KMS-11 (cell line): ENCODE data around the gene CYB5B.

Experiments
- H2AFZ ChIP-seq: fragments of 200-600 bp; sonication (generic); 2 replicates; pipeline ENCODE4 v1.6.1; 2016; ENCODE audit warnings: antibody characterized with exemption, mixed run types, low read depth
- H3K27ac ChIP-seq: fragments of 200-600 bp; sonication (generic); 2 replicates; pipeline ENCODE4 v1.6.1; 2016; ENCODE audit warnings: mild to moderate bottlenecking, mixed run types
- H3K27me3 ChIP-seq: fragments of 200-600 bp; sonication (generic); 2 replicates; pipeline ENCODE4 v1.6.1; 2017; ENCODE audit warnings: mild to moderate bottlenecking, low read depth, mixed run types, moderate library complexity; ENCODE audit not compliant: insufficient read depth
- H3K36me3 ChIP-seq: fragments of 200-600 bp; sonication (generic); 2 replicates; pipeline ENCODE4 v1.6.1; 2017; ENCODE audit warnings: mild to moderate bottlenecking, mixed run types; ENCODE audit not compliant: insufficient read depth
- H3K4me1 ChIP-seq: fragments of 200-600 bp; sonication (generic); 2 replicates; pipeline ENCODE4 v1.6.1; 2016; ENCODE audit warnings: mild to moderate bottlenecking, low read depth, mixed run types; ENCODE audit not compliant: poor library complexity, severe bottlenecking
- H3K4me2 ChIP-seq: fragments of 200-600 bp; sonication (generic); 2 replicates; pipeline ENCODE4 v1.7.0; 2016; ENCODE audit warnings: mild to moderate bottlenecking, mixed run types
- H3K4me3 ChIP-seq: fragments of 200-600 bp; sonication (generic); IDR thresholded peaks from 2 replicates; pipeline ENCODE4 v1.6.1; 2017; ENCODE audit warnings: low read depth, low read length, mixed read lengths; ENCODE audit not compliant: insufficient read depth
- H3K79me2 ChIP-seq: fragments of 200-600 bp; sonication (generic); 2 replicates; pipeline ENCODE4 v1.6.1; 2016; ENCODE audit warnings: low read depth, mixed run types; ENCODE audit not compliant: insufficient read depth
- H3K9ac ChIP-seq: fragments of 200-600 bp; sonication (generic); 2 replicates; pipeline ENCODE4 v1.6.1; 2016; ENCODE audit warnings: mild to moderate bottlenecking, mixed run types
- H4K20me1 ChIP-seq: fragments of 200-600 bp; sonication (generic); 2 replicates; pipeline ENCODE4 v1.6.1; 2016; ENCODE audit warnings: mild to moderate bottlenecking, mixed run types; ENCODE audit not compliant: insufficient read depth
- CTCF ChIP-seq: fragments of 200-600 bp; sonication (generic); conservative IDR thresholded peaks from 2 replicates; pipeline ENCODE4 v1.6.1; 2017; ENCODE audit warnings: low read depth, mild to moderate bottlenecking, antibody characterized with exemption, low read length, moderate library complexity, mixed read lengths

Gene CYB5B

GRCh38 chr16:69485361-69485760 lies 60.9 kb downstream of the CYB5B start:
- TF ChIP-seq CTCF: no peak
- H4K20me1 ChIP-seq: no peaks in the 10 kb centered on the region
- no peak overlapping the region for H3K4me2 ChIP-seq
- no peak overlapping the region for H2AFZ ChIP-seq
- no peak overlapping the region for H3K9ac ChIP-seq
- no peak overlapping the region for H3K27ac ChIP-seq
- H3K4me3 ChIP-seq: no peak overlapping the region
- H3K79me2 ChIP-seq: no peaks in the 10 kb centered on the region
- H3K27me3 ChIP-seq: no peaks in the 10 kb centered on the region
- no peaks in the 10 kb centered on the region for H3K4me1 ChIP-seq
- H3K36me3 ChIP-seq: no peaks in the 10 kb centered on the region

- no peaks in the 10 kb centered on the region for H3K27me3 ChIP-seq
- H3K4me2 ChIP-seq: no peak overlapping the region
- no peak for TF ChIP-seq CTCF
- H3K79me2 ChIP-seq: no peaks in the 10 kb centered on the region
- no peaks in the 10 kb centered on the region for H3K4me1 ChIP-seq
- no peak overlapping the region for H2AFZ ChIP-seq
- H3K36me3 ChIP-seq: no peaks in the 10 kb centered on the region
- no peak overlapping the region for H3K27ac ChIP-seq
- H3K9ac ChIP-seq: no peak overlapping the region
- H4K20me1 ChIP-seq: no peaks in the 10 kb centered on the region
- H3K4me3 ChIP-seq: no peak overlapping the region
Measured at GRCh38 chr16:69485816-69486215, 61.4 kb downstream of the CYB5B start.

GRCh38 chr16:69486272-69486671 lies 61.9 kb downstream of the CYB5B start:
- no peaks in the 10 kb centered on the region for H3K4me1 ChIP-seq
- H3K4me2 ChIP-seq: no peak overlapping the region
- no peaks in the 10 kb centered on the region for H3K36me3 ChIP-seq
- H2AFZ ChIP-seq: no peak overlapping the region
- no peak overlapping the region for H3K27ac ChIP-seq
- no peaks in the 10 kb centered on the region for H3K27me3 ChIP-seq
- H3K9ac ChIP-seq: no peak overlapping the region
- TF ChIP-seq CTCF: no peak
- H3K79me2 ChIP-seq: no peaks in the 10 kb centered on the region
- H3K4me3 ChIP-seq: no peak overlapping the region
- no peaks in the 10 kb centered on the region for H4K20me1 ChIP-seq

- Histone ChIP-seq H3K79me2 (no peaks in the 10 kb centered on the region), H3K27me3 (no peaks in the 10 kb centered on the region), H3K4me1 (no peaks in the 10 kb centered on the region), H3K4me2 (no peak overlapping the region), H3K4me3 (no peak overlapping the region), H4K20me1 (no peaks in the 10 kb centered on the region), H3K36me3 (no peaks in the 10 kb centered on the region), H2AFZ (no peak overlapping the region), H3K9ac (no peak overlapping the region), H3K27ac (no peak overlapping the region)
- TF ChIP-seq CTCF: no peak
Measured at GRCh38 chr16:69486724-69487123, 62.3 kb downstream of the CYB5B start.
